Measurements from ENCODE around the gene KCNMB2. TPM values are rescaled to one million over a fixed set of nuclear protein-coding genes. Genes with fewer than 3 reads are reported as not detected.
A peak's percentile ranks its signal among the peaks of the same experiment; 100 is the strongest.

The KCNMB2 gene
- total RNA-seq, 1 experiment from 2014 or later: not detected

DNA sequence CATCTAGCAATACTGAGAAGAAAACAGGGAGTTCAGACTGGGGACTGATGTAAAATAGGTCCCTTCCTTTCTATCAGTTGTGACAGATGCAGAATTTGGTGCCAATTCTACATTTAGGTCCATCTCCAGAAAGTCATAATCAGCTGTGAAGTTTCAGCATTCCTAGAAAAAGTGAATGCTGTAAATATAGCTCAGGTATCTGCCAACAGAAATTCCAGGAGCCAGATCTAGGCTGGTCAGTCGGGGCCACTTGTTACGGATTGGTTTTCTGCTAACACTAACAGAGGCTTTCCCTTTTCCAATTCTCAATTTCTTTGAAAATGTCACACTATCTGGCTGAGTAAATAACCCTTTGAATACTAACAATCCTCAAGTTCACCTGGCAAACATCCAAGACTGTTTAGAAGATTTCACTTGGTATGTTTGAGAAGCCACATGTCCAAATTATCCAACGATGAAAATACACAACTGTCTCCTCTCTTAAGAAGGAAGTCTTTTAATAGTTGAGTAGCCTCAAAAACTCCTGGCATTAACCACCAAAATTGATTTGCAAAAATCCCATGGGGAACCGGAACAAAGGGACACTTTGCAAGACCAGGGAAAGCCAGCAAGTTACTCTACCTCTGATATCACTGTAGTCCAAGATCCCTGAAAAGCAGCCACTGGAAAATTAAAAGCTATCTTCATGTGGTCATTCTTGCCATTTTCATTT, 313.1 kb downstream of the KCNMB2 start:
- Mint-ChIP-seq H3K27me3 (ENCODE audit: low read depth) (no peaks in the 10 kb centered on the region), H3K36me3 (no peaks in the 10 kb centered on the region), H3K9me3 (no peaks in the 10 kb centered on the region), H3K27ac (no peak overlapping the region), H3K4me1 (peaks cover 31% of the 10 kb centered on the region), H3K4me3 (no peak overlapping the region)
- TF ChIP-seq ZNF317 (CRISPR knock-in tag; IDR thresholded peaks at IDR 0.05; ENCODE audit: borderline replicate concordance, low read depth) (no peak), GTF2I (CRISPR knock-in tag; conservative IDR thresholded peaks at IDR 0.05) (no peak), TEAD1 (CRISPR knock-in tag; IDR thresholded peaks at IDR 0.05) (no peak), HMGA2 (CRISPR knock-in tag; IDR thresholded peaks at IDR 0.05) (no peak), ZNF423 (CRISPR knock-in tag; IDR thresholded peaks at IDR 0.05) (no peak), TP53 (CRISPR knock-in tag; IDR thresholded peaks at IDR 0.05) (no peak), CREM (CRISPR knock-in tag; IDR thresholded peaks at IDR 0.05) (no peak), NFYB (CRISPR knock-in tag; conservative IDR thresholded peaks at IDR 0.05; ENCODE audit: low read depth) (no peak), PRRX2 (CRISPR knock-in tag; IDR thresholded peaks at IDR 0.05) (no peak), TEAD4 (CRISPR knock-in tag; IDR thresholded peaks at IDR 0.05) (no peak), NR3C1 (CRISPR knock-in tag; conservative IDR thresholded peaks at IDR 0.05; ENCODE audit: low read depth) (no peak), KAT7 (CRISPR knock-in tag; IDR thresholded peaks at IDR 0.05; ENCODE audit: borderline replicate concordance) (no peak), TCF7 (CRISPR knock-in tag; IDR thresholded peaks at IDR 0.05; ENCODE audit: low read depth) (no peak)
- TF ChIP-seq, protein P1, sequence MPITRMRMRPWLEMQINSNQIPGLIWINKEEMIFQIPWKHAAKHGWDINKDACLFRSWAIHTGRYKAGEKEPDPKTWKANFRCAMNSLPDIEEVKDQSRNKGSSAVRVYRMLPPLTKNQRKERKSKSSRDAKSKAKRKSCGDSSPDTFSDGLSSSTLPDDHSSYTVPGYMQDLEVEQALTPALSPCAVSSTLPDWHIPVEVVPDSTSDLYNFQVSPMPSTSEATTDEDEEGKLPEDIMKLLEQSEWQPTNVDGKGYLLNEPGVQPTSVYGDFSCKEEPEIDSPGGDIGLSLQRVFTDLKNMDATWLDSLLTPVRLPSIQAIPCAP (CRISPR knock-in tag; IDR thresholded peaks at IDR 0.05): no peak
- TF ChIP-seq, protein P2, sequence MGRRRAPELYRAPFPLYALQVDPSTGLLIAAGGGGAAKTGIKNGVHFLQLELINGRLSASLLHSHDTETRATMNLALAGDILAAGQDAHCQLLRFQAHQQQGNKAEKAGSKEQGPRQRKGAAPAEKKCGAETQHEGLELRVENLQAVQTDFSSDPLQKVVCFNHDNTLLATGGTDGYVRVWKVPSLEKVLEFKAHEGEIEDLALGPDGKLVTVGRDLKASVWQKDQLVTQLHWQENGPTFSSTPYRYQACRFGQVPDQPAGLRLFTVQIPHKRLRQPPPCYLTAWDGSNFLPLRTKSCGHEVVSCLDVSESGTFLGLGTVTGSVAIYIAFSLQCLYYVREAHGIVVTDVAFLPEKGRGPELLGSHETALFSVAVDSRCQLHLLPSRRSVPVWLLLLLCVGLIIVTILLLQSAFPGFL (CRISPR knock-in tag; IDR thresholded peaks at IDR 0.05; ENCODE audit: borderline replicate concordance): no peak
- ChIA-PET CTCF (no interaction called here), POLR2A (no interaction called here)
- no peak for ATAC-seq
- no peak for DNase-seq (ENCODE audit: low spot score)

DNA sequence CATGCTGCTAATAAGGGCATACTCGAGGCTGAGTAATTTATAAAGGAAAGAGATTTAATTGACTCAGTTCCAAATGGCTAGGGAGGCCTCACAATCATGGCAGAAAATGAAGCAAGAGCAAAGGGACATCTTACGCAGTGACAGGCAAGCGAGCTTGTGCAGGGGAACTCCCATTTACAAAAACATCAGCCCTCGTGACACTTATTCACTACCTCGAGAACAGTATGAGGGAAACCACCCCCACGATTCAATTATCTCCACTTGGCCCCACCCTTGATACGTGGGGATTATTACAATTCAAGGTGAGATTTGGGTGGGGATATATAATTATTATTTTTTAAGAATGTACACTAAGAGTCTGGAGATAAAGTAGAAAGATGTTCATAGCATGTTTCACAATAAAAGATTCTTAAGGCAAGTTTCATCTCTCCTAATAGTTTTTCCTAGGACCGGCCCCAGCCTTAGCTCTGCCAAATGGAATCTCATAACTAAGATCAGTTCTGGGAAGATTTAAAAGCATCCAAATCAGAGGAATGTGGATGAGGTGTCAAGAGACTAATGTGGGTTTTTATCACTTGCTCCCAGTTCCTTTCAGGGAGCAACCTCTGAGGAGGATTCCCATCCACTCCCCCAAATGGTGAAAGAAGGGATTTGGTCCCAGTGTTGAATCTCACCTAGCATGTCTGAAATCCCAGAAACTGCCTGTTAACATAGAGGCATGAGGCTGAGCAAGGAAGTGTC, 314.4 kb downstream of the KCNMB2 start:
- CTCF ChIA-PET: no interaction called here
- H3K27ac Mint-ChIP-seq: no peak overlapping the region; the same call in 1 of the 2 replicates
- no peak overlapping the region for H3K4me3 Mint-ChIP-seq
- no peaks in the 10 kb centered on the region for H3K9me3 Mint-ChIP-seq
- peaks cover 22% of the 10 kb centered on the region for H3K4me1 Mint-ChIP-seq
- ATAC-seq: peak; percentile 36; the same call in 1 of the 2 replicates
- H3K27me3 Mint-ChIP-seq (ENCODE audit: low read depth): no peaks in the 10 kb centered on the region
- POLR2A ChIA-PET: no interaction called here
- no peak for DNase-seq (ENCODE audit: low spot score)
- no peaks in the 10 kb centered on the region for H3K36me3 Mint-ChIP-seq
- TF ChIP-seq, protein P3, sequence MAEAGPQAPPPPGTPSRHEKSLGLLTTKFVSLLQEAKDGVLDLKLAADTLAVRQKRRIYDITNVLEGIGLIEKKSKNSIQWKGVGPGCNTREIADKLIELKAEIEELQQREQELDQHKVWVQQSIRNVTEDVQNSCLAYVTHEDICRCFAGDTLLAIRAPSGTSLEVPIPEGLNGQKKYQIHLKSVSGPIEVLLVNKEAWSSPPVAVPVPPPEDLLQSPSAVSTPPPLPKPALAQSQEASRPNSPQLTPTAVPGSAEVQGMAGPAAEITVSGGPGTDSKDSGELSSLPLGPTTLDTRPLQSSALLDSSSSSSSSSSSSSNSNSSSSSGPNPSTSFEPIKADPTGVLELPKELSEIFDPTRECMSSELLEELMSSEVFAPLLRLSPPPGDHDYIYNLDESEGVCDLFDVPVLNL (CRISPR knock-in tag; IDR thresholded peaks at IDR 0.05; ENCODE audit: borderline replicate concordance, low read depth): no peak
- no peak for TF ChIP-seq ZNF423 (CRISPR knock-in tag; IDR thresholded peaks at IDR 0.05)
- TF ChIP-seq ZNF263 (CRISPR knock-in tag; IDR thresholded peaks at IDR 0.05; ENCODE audit: low read depth): no peak
- TF ChIP-seq TP53 (CRISPR knock-in tag; IDR thresholded peaks at IDR 0.05): no peak
- TF ChIP-seq KAT7 (CRISPR knock-in tag; IDR thresholded peaks at IDR 0.05; ENCODE audit: borderline replicate concordance): no peak
- TF ChIP-seq, protein P4, sequence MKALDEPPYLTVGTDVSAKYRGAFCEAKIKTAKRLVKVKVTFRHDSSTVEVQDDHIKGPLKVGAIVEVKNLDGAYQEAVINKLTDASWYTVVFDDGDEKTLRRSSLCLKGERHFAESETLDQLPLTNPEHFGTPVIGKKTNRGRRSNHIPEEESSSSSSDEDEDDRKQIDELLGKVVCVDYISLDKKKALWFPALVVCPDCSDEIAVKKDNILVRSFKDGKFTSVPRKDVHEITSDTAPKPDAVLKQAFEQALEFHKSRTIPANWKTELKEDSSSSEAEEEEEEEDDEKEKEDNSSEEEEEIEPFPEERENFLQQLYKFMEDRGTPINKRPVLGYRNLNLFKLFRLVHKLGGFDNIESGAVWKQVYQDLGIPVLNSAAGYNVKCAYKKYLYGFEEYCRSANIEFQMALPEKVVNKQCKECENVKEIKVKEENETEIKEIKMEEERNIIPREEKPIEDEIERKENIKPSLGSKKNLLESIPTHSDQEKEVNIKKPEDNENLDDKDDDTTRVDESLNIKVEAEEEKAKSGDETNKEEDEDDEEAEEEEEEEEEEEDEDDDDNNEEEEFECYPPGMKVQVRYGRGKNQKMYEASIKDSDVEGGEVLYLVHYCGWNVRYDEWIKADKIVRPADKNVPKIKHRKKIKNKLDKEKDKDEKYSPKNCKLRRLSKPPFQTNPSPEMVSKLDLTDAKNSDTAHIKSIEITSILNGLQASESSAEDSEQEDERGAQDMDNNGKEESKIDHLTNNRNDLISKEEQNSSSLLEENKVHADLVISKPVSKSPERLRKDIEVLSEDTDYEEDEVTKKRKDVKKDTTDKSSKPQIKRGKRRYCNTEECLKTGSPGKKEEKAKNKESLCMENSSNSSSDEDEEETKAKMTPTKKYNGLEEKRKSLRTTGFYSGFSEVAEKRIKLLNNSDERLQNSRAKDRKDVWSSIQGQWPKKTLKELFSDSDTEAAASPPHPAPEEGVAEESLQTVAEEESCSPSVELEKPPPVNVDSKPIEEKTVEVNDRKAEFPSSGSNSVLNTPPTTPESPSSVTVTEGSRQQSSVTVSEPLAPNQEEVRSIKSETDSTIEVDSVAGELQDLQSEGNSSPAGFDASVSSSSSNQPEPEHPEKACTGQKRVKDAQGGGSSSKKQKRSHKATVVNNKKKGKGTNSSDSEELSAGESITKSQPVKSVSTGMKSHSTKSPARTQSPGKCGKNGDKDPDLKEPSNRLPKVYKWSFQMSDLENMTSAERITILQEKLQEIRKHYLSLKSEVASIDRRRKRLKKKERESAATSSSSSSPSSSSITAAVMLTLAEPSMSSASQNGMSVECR (CRISPR knock-in tag; IDR thresholded peaks at IDR 0.05; ENCODE audit: borderline replicate concordance): no peak
- TF ChIP-seq ZNF396 (CRISPR knock-in tag; IDR thresholded peaks at IDR 0.05; ENCODE audit: borderline replicate concordance): no peak
- TF ChIP-seq, protein P5, sequence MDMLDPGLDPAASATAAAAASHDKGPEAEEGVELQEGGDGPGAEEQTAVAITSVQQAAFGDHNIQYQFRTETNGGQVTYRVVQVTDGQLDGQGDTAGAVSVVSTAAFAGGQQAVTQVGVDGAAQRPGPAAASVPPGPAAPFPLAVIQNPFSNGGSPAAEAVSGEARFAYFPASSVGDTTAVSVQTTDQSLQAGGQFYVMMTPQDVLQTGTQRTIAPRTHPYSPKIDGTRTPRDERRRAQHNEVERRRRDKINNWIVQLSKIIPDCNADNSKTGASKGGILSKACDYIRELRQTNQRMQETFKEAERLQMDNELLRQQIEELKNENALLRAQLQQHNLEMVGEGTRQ (CRISPR knock-in tag; IDR thresholded peaks at IDR 0.05): no peak
- TF ChIP-seq, protein P6, sequence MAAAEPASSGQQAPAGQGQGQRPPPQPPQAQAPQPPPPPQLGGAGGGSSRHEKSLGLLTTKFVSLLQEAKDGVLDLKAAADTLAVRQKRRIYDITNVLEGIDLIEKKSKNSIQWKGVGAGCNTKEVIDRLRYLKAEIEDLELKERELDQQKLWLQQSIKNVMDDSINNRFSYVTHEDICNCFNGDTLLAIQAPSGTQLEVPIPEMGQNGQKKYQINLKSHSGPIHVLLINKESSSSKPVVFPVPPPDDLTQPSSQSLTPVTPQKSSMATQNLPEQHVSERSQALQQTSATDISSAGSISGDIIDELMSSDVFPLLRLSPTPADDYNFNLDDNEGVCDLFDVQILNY (CRISPR knock-in tag; IDR thresholded peaks at IDR 0.05): no peak
- TF ChIP-seq, protein P1 (CRISPR knock-in tag; IDR thresholded peaks at IDR 0.05): no peak
- TF ChIP-seq, protein P7, sequence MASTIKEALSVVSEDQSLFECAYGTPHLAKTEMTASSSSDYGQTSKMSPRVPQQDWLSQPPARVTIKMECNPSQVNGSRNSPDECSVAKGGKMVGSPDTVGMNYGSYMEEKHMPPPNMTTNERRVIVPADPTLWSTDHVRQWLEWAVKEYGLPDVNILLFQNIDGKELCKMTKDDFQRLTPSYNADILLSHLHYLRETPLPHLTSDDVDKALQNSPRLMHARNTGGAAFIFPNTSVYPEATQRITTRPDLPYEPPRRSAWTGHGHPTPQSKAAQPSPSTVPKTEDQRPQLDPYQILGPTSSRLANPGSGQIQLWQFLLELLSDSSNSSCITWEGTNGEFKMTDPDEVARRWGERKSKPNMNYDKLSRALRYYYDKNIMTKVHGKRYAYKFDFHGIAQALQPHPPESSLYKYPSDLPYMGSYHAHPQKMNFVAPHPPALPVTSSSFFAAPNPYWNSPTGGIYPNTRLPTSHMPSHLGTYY (CRISPR knock-in tag; IDR thresholded peaks at IDR 0.05): no peak
